Body of pancreas (tissue), 4 donors: Measurements from ENCODE around the gene THADA. TPM values are rescaled to one million over a fixed set of nuclear protein-coding genes. Genes with fewer than 3 reads are reported as not detected.

Experiments used
- ATAC-seq: fragments of 150-250 bp; one replicate; pipeline ENCODE4 v1.9.1; 2016
- DNase-seq, 4 donors: peaks; one replicate each; pipeline ENCODE4 v3.0.0-alpha.2; 2019
- H3K27ac ChIP-seq, 4 donors: fragments of 200-600 bp; sonication (generic); 1 replicate in 3 of 4; 2 replicates in 1 of 4; pipeline versions ENCODE4 v1.5.1 to v1.6.1; 2016 to 2019; ENCODE audit warnings: mild to moderate bottlenecking in 1 of 4, mixed read lengths in 1 of 4, moderate library complexity in 1 of 4
- H3K27me3 ChIP-seq, 2 donors: fragments of 200-600 bp; sonication (generic); one replicate each; pipeline ENCODE4 v1.6.0; 2016; ENCODE audit warnings: mild to moderate bottlenecking in 1 of 2
- H3K36me3 ChIP-seq, 2 donors: fragments of 200-600 bp; sonication (generic); replicated peaks in 1 of 2; 2 replicates each; pipeline ENCODE4 v1.5.1; 2016; ENCODE audit warnings: low read depth in 2 of 2; ENCODE audit not compliant: insufficient read depth in 1 of 2
- H3K4me1 ChIP-seq: fragments of 200-600 bp; sonication (generic); one replicate; pipeline ENCODE4 v1.6.0; 2016
- H3K4me3 ChIP-seq, 2 donors: fragments of 200-600 bp; sonication (generic); 1 replicate in 1 of 2; 2 replicates in 1 of 2; pipeline ENCODE4 v1.5.1; 2016 to 2019
- H3K9me3 ChIP-seq, 3 donors: fragments of 200-600 bp; sonication (generic); 1 replicate in 2 of 3; 2 replicates in 1 of 3; pipeline ENCODE4 v1.5.1; 2016
- CTCF ChIP-seq, 7 experiments: fragments of 450-650 bp in 4 of 7; fragments of 200-600 bp in 3 of 7; sonication (generic) in 3 of 7; IDR thresholded peaks; one replicate each; pipeline ENCODE4 v1.5.1; 2016 to 2019; ENCODE audit warnings: antibody characterized with exemption in 7 of 7
- POLR2A ChIP-seq, 3 donors: fragments of 450-650 bp; IDR thresholded peaks; one replicate each; pipeline ENCODE4 v1.6.1; 2016; ENCODE audit warnings: antibody characterized with exemption in 3 of 3, mild to moderate bottlenecking in 2 of 3
- WGBS, 2 donors: methylation state at CpG; one replicate each; pipeline ENCODE4 v1.1.5; 2017; 5-methylcytosine and 5-hydroxymethylcytosine counted together
- intact Hi-C: fragments of 100-400 bp; cut with DNase I; formaldehyde crosslinking; loops from one replicate; pipeline ENCODE4 v1.15.1; 2023
- total RNA-seq, 2 donors: library from RNA; depleted of rRNA; stranded (reverse); fragments of >200 nt; gene quantifications; one replicate each; pipeline ENCODE4 v1.1.0, GENCODE V29; 2016

Gene THADA
- total RNA-seq, 2 donors from 2014 or later, result 27.5 to 41.9 TPM

- intact Hi-C loops, result loop anchor here (10.0 kb wide), 1 partner anchor 228 kb away; no protein-coding TSS in a partner anchor
- TF ChIP-seq POLR2A (IDR thresholded peaks at IDR 0.05) (no peak), CTCF (IDR thresholded peaks at IDR 0.05) (no peak)
- Histone ChIP-seq H3K9me3 (no peaks in the 10 kb centered on the region), H3K27me3 (no peaks in the 10 kb centered on the region), H3K27ac (no peak overlapping the region), H3K4me1 (no peaks in the 10 kb centered on the region), H3K36me3 (no peaks in the 10 kb centered on the region), H3K4me3 (no peak overlapping the region)
- ATAC-seq (no peak), DNase-seq (no peak)
- WGBS, 2 donors, result 91 to 93% methylated on average over 3 of the region's 3 CpGs
Measured at GRCh38 chr2:43472527-43473194, 123.2 kb downstream of the THADA start.

GRCh38 chr2:43469713-43470112, 126.1 kb downstream of the THADA start:
- H3K27me3 ChIP-seq, result no peaks in the 10 kb centered on the region
- H3K36me3 ChIP-seq, result no peaks in the 10 kb centered on the region
- H3K27ac ChIP-seq, result no peak overlapping the region
- intact Hi-C loops, result loop anchor here (10.0 kb wide), 1 partner anchor 225 kb away; no protein-coding TSS in a partner anchor
- WGBS, 2 donors, result 90 to 91% methylated on average over 3 of the region's 3 CpGs
- ATAC-seq (no peak), DNase-seq (no peak)
- TF ChIP-seq POLR2A (IDR thresholded peaks at IDR 0.05) (no peak), CTCF (IDR thresholded peaks at IDR 0.05) (no peak)
- no peak overlapping the region for H3K4me3 ChIP-seq
- no peaks in the 10 kb centered on the region for H3K9me3 ChIP-seq
- H3K4me1 ChIP-seq, result no peaks in the 10 kb centered on the region

GRCh38 chr2:43469094-43469493, 126.7 kb downstream of the THADA start:
- Histone ChIP-seq H3K36me3 (no peaks in the 10 kb centered on the region), H3K4me3 (no peak overlapping the region), H3K27me3 (no peaks in the 10 kb centered on the region), H3K27ac (no peak overlapping the region), H3K4me1 (peaks cover 3% of the 10 kb centered on the region), H3K9me3 (no peaks in the 10 kb centered on the region)
- no peak for TF ChIP-seq POLR2A (IDR thresholded peaks at IDR 0.05)
- no peak for TF ChIP-seq CTCF (IDR thresholded peaks at IDR 0.05)
- DNase-seq (no peak), ATAC-seq (no peak)
- intact Hi-C loops, result no loop called here
- WGBS, 2 donors, result 48 to 63% methylated on average over 3 of the region's 3 CpGs

- WGBS, 2 donors, result 83 to 84% methylated on average over 3 of the region's 3 CpGs
- H3K36me3 ChIP-seq, result no peaks in the 10 kb centered on the region
- H3K27me3 ChIP-seq, result no peaks in the 10 kb centered on the region
- no peaks in the 10 kb centered on the region for H3K9me3 ChIP-seq
- no peak overlapping the region for H3K4me3 ChIP-seq
- no peak overlapping the region for H3K27ac ChIP-seq
- ATAC-seq (no peak), DNase-seq (no peak)
- no peak for TF ChIP-seq POLR2A (IDR thresholded peaks at IDR 0.05)
- TF ChIP-seq CTCF (IDR thresholded peaks at IDR 0.05), result no peak
- intact Hi-C loops, result no loop called here
- H3K4me1 ChIP-seq, result peaks cover 15% of the 10 kb centered on the region
Measured at GRCh38 chr2:43467891-43468290, 127.9 kb downstream of the THADA start.

GRCh38 chr2:43465234-43465633, 130.6 kb downstream of the THADA start:
- Histone ChIP-seq H3K27me3 (no peaks in the 10 kb centered on the region), H3K4me3 (no peak overlapping the region), H3K27ac (no peak overlapping the region), H3K36me3 (no peaks in the 10 kb centered on the region), H3K9me3 (no peaks in the 10 kb centered on the region), H3K4me1 (peaks cover 19% of the 10 kb centered on the region)
- intact Hi-C loops, result no loop called here
- no peak for ATAC-seq
- TF ChIP-seq CTCF (IDR thresholded peaks at IDR 0.05), result no peak
- no peak for TF ChIP-seq POLR2A (IDR thresholded peaks at IDR 0.05)
- DNase-seq, result no peak
- WGBS, 2 donors, result 92 to 96% methylated on average over 2 of the region's 2 CpGs
